SK-N-SH (cell line): Measurements from ENCODE around the gene PPP1R15A. TPM values are rescaled to one million over a fixed set of nuclear protein-coding genes. Genes with fewer than 3 reads are reported as not detected.
A peak's percentile ranks its signal among the peaks of the same experiment; 100 is the strongest.

Source experiments
- CTCF ChIA-PET: fragments of 300-600, 350-600 bp; formaldehyde crosslinking; extraction: SDS; loops from one replicate; lab custom pipeline; 2021; lab: Yijun Ruan, JAX
- POLR2A ChIA-PET: fragments of 350-600 bp; sonication (Branson Sonifier 250); formaldehyde crosslinking; extraction: SDS; loops from one replicate; lab custom pipeline; 2020; ENCODE audit warnings: antibody characterized with exemption, inconsistent platforms; lab: Yijun Ruan, JAX
- DNase-seq: peaks from one replicate; pipeline ENCODE4 v3.0.0; 2012
- H2AFZ ChIP-seq: fragments of 200-600 bp; sonication (generic); 2 replicates; pipeline ENCODE4 v1.8.1; 2016; ENCODE audit warnings: antibody characterized with exemption, mild to moderate bottlenecking, low read depth
- H3F3A ChIP-seq: fragments of 200-600 bp; sonication (generic); replicated peaks from 2 replicates; pipeline ENCODE3; 2016; ENCODE audit warnings: antibody characterized with exemption, mild to moderate bottlenecking; ENCODE audit not compliant: insufficient read depth
- H3K27ac ChIP-seq, 2 experiments: fragments of 200-500 bp in 1 of 2; fragments of 200-600 bp in 1 of 2; sonication (Bioruptor generic) in 1 of 2; sonication (generic), shearing (Covaris generic) in 1 of 2; 2 replicates each; pipeline versions ENCODE4 v1.5.1 to v1.6.1; 2014 to 2016; ENCODE audit warnings: low read depth in 2 of 2, inconsistent platforms in 1 of 2, low read length in 1 of 2, mild to moderate bottlenecking in 1 of 2, mixed read lengths in 1 of 2
- H3K27me3 ChIP-seq: fragments of 200-600 bp; sonication (generic), shearing (Covaris generic); 2 replicates; pipeline ENCODE4 v1.6.1; 2016; ENCODE audit warnings: mixed run types; ENCODE audit not compliant: insufficient read depth
- H3K36me3 ChIP-seq, 2 experiments: fragments of 200-500 bp in 1 of 2; fragments of 200-600 bp in 1 of 2; sonication (Bioruptor generic) in 1 of 2; sonication (generic) in 1 of 2; replicated peaks in 1 of 2; 2 replicates each; pipeline versions ENCODE3 to v1.5.1; 2014 to 2016; ENCODE audit warnings: low read length in 1 of 2, mild to moderate bottlenecking in 1 of 2; ENCODE audit not compliant: insufficient read depth in 2 of 2, control insufficient read depth in 1 of 2
- H3K4me1 ChIP-seq, 2 experiments: fragments of 200-500 bp in 1 of 2; fragments of 200-600 bp in 1 of 2; sonication (Bioruptor generic) in 1 of 2; sonication (generic), shearing (Covaris generic) in 1 of 2; 2 replicates each; pipeline versions ENCODE4 v1.5.1 to v1.6.1; 2014 to 2016; ENCODE audit warnings: low read depth in 1 of 2, low read length in 1 of 2, mixed run types in 1 of 2; ENCODE audit not compliant: insufficient read depth in 2 of 2, control insufficient read depth in 1 of 2
- H3K4me2 ChIP-seq: fragments of 200-600 bp; sonication (generic), shearing (Covaris generic); 2 replicates; pipeline ENCODE4 v1.6.1; 2017; ENCODE audit warnings: mixed run types
- H3K4me3 ChIP-seq, 2 experiments: fragments of 200-500 bp in 1 of 2; fragments of 200-600 bp in 1 of 2; sonication (Bioruptor generic) in 1 of 2; sonication (generic), shearing (Covaris generic) in 1 of 2; 2 replicates each; pipeline versions ENCODE4 v1.5.1 to v1.8.1; 2014 to 2016; ENCODE audit warnings: low read depth in 2 of 2, inconsistent platforms in 1 of 2, low read length in 1 of 2, mild to moderate bottlenecking in 1 of 2, mixed read lengths in 1 of 2, moderate library complexity in 1 of 2
- H3K79me2 ChIP-seq: fragments of 200-600 bp; sonication (generic); 2 replicates; pipeline ENCODE4 v1.8.1; 2017; ENCODE audit warnings: mild to moderate bottlenecking; ENCODE audit not compliant: insufficient read depth
- H3K9ac ChIP-seq: fragments of 200-600 bp; sonication (generic); 2 replicates; pipeline ENCODE4 v1.6.1; 2017; ENCODE audit warnings: mixed run types
- H3K9me2 ChIP-seq: fragments of 200-600 bp; sonication (generic); 2 replicates; pipeline ENCODE4 v1.6.1; 2017; ENCODE audit warnings: mixed run types
- H3K9me3 ChIP-seq: fragments of 200-600 bp; sonication (generic); 2 replicates; pipeline ENCODE4 v1.6.1; 2017; ENCODE audit warnings: mixed run types, mild to moderate bottlenecking, moderate library complexity
- H4K20me1 ChIP-seq: fragments of 200-600 bp; sonication (generic); 2 replicates; pipeline ENCODE4 v1.6.1; 2017; ENCODE audit warnings: mild to moderate bottlenecking, mixed run types; ENCODE audit not compliant: insufficient read depth
- CHD2 ChIP-seq: fragments of 150-350 bp; IDR thresholded peaks from 2 replicates; pipeline ENCODE4 v1.6.1; 2018; ENCODE audit warnings: low read length; ENCODE audit not compliant: partially characterized antibody
- EP300 ChIP-seq, 2 experiments: IDR thresholded peaks; 2 replicates each; pipeline versions ENCODE4 v1.4.0 to v1.6.1; 2012; ENCODE audit warnings: borderline replicate concordance in 1 of 2, low read depth in 1 of 2, low read length in 1 of 2
- FOXM1 ChIP-seq: IDR thresholded peaks from 2 replicates; pipeline ENCODE4 v1.4.0; 2012; ENCODE audit warnings: low read depth, mild to moderate bottlenecking
- MXI1 ChIP-seq: IDR thresholded peaks from 2 replicates; pipeline ENCODE4 v1.6.1; 2012; ENCODE audit warnings: mild to moderate bottlenecking, low read depth, low read length, improper control_type of control experiment
- NRF1 ChIP-seq: IDR thresholded peaks from 2 replicates; pipeline ENCODE4 v1.6.1; 2012; ENCODE audit warnings: low read depth, mild to moderate bottlenecking, low read length
- POLR2AphosphoS5 ChIP-seq: IDR thresholded peaks from 2 replicates; pipeline ENCODE4 v1.6.1; 2012; ENCODE audit warnings: low read depth, low read length
- RAD21 ChIP-seq: IDR thresholded peaks from 2 replicates; pipeline ENCODE4 v1.6.1; 2012; ENCODE audit warnings: mild to moderate bottlenecking, low read length
- RFX5 ChIP-seq: IDR thresholded peaks from 2 replicates; pipeline ENCODE4 v1.6.1; 2012; ENCODE audit warnings: mild to moderate bottlenecking, improper control_type of control experiment, low read length
- RXRA ChIP-seq: IDR thresholded peaks from 2 replicates; pipeline ENCODE4 v1.4.0; 2012; ENCODE audit warnings: low read depth, mild to moderate bottlenecking, borderline replicate concordance
- TCF12 ChIP-seq: IDR thresholded peaks from 2 replicates; pipeline ENCODE4 v1.4.0; 2012
- YY1 ChIP-seq: IDR thresholded peaks from 2 replicates; pipeline ENCODE4 v1.4.0; 2012; ENCODE audit warnings: low read depth, mild to moderate bottlenecking
- WGBS: methylation state at CpG from one replicate; pipeline ENCODE4 v1.1.6; 2017; ENCODE audit warnings: low lambda C conversion rate; 5-methylcytosine and 5-hydroxymethylcytosine counted together
- polyA plus RNA-seq, 3 experiments: library from polyadenylated mRNA; depleted of rRNA; stranded (reverse); fragments of >200 nt; gene quantifications; 2 replicates each; pipeline ENCODE4 v1.2.3, GENCODE V29; 2012
- TF ChIP-seq, protein P1 (sequence below): IDR thresholded peaks from 2 replicates; pipeline ENCODE4 v1.6.1; 2012; ENCODE audit warnings: mild to moderate bottlenecking, low read depth, low read length, moderate library complexity
- TF ChIP-seq, protein P2 (sequence below): IDR thresholded peaks from 2 replicates; pipeline ENCODE4 v1.4.0; 2012; ENCODE audit warnings: low read depth
- TF ChIP-seq, protein P3 (sequence below): fragments of 150-350 bp; IDR thresholded peaks from 2 replicates; pipeline ENCODE4 v1.6.1; 2016; ENCODE audit warnings: mild to moderate bottlenecking, low read depth, low read length
- TF ChIP-seq, protein P4 (sequence below): fragments of 200-600 bp; sonication (generic); IDR thresholded peaks from 2 replicates; pipeline ENCODE4 v1.6.1; 2017; ENCODE audit warnings: antibody characterized with exemption, mild to moderate bottlenecking, moderate library complexity

Gene PPP1R15A
- polyA plus RNA-seq, 1 of the 3 experiments (the other 2 are of a cell fraction): 73.7 TPM

DNA sequence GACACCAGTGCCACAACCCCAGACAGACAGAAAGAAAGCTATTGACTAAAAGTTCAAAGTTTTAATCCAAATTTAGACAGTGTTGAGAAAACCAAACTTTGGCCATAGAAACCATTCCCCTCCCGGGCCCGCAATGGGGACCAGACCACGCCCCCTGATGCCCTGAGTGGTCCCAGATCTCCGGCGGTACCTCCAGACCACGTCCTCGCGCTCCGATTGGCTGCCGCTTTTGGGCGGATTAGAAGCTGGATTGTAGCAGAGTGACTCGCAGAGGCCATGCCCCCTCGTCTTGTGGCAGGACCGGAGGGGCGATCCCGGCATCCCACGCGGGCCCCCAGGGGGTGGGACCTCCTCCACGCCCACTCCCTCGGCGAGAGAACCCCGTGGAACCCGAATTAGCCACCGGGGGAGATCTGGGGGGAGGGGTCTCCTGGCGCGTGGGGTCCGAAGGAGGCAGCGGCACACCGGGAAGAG lies 35.1 kb upstream of the PPP1R15A start:
- H2AFZ ChIP-seq: peak overlapping the region; percentile 96
- H3K9ac ChIP-seq: peak overlapping the region; percentile 69
- WGBS: 0% methylated on average over 2 of the region's 29 CpGs

DNA sequence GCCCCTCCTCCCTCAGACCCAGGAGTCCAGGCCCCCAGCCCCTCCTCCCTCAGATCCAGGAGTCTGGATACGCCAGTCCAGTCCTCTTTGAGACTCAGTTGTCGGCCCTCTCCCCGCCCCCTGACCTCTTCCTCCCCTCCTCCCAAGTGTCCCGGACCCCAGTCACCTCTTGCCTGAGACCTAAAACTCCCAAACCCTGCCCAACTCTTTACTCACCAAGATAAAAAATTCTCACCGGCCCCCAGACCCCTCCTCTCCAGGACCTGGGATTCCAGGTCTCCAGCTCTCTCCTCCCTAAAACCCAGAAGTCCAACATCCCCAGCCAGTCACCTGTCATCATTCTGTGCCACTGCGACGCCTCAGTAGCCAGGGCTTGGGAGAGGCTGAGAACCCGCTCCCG lies 34.5 kb upstream of the PPP1R15A start:
- no peak for DNase-seq
- Histone ChIP-seq H4K20me1 (no peaks in the 10 kb centered on the region), H3F3A (peaks cover 21% of the 10 kb centered on the region), H3K79me2 (no peaks in the 10 kb centered on the region), H3K9me2 (no peaks in the 10 kb centered on the region), H3K36me3 (no peaks in the 10 kb centered on the region), H3K27me3 (no peaks in the 10 kb centered on the region), H3K9me3 (no peaks in the 10 kb centered on the region), H3K4me2 (peak overlapping the region; percentile 90), H2AFZ (no peak overlapping the region), H3K27ac (peak overlapping the region in 1 of 2 experiments; percentile 89; a peak in 3 of 4 replicates), H3K4me3 (peak overlapping the region; percentile 63 to 71), H3K4me1 (peaks cover 0 to 12% of the 10 kb centered on the region in 2 experiments; a peak in 1 of 4 replicates), H3K9ac (peak overlapping the region; percentile 69)
- 77% methylated on average over 9 of the region's 9 CpGs for WGBS
- ChIA-PET CTCF (interaction anchor here (1.2 to 15.2 kb wide), 8 partner anchors 28 to 192 kb away, joined by 3 to 457 read pairs (median 10); partner anchors contain the start of genes CA11 and FGF21), POLR2A (interaction anchor here (0.7 kb wide), 1 partner anchor 42 kb away, joined by 5 read pairs; no protein-coding TSS in a partner anchor)
- TF ChIP-seq, protein P1, sequence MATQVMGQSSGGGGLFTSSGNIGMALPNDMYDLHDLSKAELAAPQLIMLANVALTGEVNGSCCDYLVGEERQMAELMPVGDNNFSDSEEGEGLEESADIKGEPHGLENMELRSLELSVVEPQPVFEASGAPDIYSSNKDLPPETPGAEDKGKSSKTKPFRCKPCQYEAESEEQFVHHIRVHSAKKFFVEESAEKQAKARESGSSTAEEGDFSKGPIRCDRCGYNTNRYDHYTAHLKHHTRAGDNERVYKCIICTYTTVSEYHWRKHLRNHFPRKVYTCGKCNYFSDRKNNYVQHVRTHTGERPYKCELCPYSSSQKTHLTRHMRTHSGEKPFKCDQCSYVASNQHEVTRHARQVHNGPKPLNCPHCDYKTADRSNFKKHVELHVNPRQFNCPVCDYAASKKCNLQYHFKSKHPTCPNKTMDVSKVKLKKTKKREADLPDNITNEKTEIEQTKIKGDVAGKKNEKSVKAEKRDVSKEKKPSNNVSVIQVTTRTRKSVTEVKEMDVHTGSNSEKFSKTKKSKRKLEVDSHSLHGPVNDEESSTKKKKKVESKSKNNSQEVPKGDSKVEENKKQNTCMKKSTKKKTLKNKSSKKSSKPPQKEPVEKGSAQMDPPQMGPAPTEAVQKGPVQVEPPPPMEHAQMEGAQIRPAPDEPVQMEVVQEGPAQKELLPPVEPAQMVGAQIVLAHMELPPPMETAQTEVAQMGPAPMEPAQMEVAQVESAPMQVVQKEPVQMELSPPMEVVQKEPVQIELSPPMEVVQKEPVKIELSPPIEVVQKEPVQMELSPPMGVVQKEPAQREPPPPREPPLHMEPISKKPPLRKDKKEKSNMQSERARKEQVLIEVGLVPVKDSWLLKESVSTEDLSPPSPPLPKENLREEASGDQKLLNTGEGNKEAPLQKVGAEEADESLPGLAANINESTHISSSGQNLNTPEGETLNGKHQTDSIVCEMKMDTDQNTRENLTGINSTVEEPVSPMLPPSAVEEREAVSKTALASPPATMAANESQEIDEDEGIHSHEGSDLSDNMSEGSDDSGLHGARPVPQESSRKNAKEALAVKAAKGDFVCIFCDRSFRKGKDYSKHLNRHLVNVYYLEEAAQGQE: no peak
- TF ChIP-seq NRF1 (no peak), MXI1 (no peak), EP300 (IDR thresholded peaks at IDR 0.05; ENCODE audit: borderline replicate concordance in 1 of 2, low read depth in 1 of 2, low read length in 1 of 2) (no peak), RAD21 (no peak), YY1 (no peak), FOXM1 (no peak), RXRA (no peak), CHD2 (no peak), TCF12 (no peak)
- TF ChIP-seq, protein P2, sequence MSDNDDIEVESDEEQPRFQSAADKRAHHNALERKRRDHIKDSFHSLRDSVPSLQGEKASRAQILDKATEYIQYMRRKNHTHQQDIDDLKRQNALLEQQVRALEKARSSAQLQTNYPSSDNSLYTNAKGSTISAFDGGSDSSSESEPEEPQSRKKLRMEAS: no peak
- TF ChIP-seq, protein P3, sequence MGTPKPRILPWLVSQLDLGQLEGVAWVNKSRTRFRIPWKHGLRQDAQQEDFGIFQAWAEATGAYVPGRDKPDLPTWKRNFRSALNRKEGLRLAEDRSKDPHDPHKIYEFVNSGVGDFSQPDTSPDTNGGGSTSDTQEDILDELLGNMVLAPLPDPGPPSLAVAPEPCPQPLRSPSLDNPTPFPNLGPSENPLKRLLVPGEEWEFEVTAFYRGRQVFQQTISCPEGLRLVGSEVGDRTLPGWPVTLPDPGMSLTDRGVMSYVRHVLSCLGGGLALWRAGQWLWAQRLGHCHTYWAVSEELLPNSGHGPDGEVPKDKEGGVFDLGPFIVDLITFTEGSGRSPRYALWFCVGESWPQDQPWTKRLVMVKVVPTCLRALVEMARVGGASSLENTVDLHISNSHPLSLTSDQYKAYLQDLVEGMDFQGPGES: no peak

More for the DNA sequence above, 35.1 kb upstream of the PPP1R15A start:
- no peaks in the 10 kb centered on the region for H3K79me2 ChIP-seq
- H3F3A ChIP-seq: peaks cover 21% of the 10 kb centered on the region
- H3K4me1 ChIP-seq: peaks cover 0 to 12% of the 10 kb centered on the region in 2 experiments; a peak in 1 of 4 replicates
- no peaks in the 10 kb centered on the region for H3K9me2 ChIP-seq
- H3K4me3 ChIP-seq: peak overlapping the region; percentile 63 to 71
- no peaks in the 10 kb centered on the region for H4K20me1 ChIP-seq
- ChIA-PET POLR2A (interaction anchor here (0.6 to 1.5 kb wide), 3 partner anchors 40 to 134 kb away, joined by 3 to 5 read pairs (median 4); no protein-coding TSS in a partner anchor), CTCF (interaction anchor here (1.2 to 15.2 kb wide), 10 partner anchors 8 to 191 kb away, joined by 4 to 457 read pairs (median 9); partner anchors contain the start of genes CA11 and FGF21)
- H3K27ac ChIP-seq: peak overlapping the region; percentile 83 to 89
- DNase-seq: peak; percentile 95
- no peaks in the 10 kb centered on the region for H3K27me3 ChIP-seq
- TF ChIP-seq POLR2AphosphoS5 (peak; percentile 67; the same call in 1 of the 2 replicates), MXI1 (peak; percentile 86), RFX5 (0 out of 2 replicates have a peak, but pooled peaks have one; percentile 68), FOXM1 (no peak)
- TF ChIP-seq, protein P2: peak; percentile 70
- TF ChIP-seq, protein P4, sequence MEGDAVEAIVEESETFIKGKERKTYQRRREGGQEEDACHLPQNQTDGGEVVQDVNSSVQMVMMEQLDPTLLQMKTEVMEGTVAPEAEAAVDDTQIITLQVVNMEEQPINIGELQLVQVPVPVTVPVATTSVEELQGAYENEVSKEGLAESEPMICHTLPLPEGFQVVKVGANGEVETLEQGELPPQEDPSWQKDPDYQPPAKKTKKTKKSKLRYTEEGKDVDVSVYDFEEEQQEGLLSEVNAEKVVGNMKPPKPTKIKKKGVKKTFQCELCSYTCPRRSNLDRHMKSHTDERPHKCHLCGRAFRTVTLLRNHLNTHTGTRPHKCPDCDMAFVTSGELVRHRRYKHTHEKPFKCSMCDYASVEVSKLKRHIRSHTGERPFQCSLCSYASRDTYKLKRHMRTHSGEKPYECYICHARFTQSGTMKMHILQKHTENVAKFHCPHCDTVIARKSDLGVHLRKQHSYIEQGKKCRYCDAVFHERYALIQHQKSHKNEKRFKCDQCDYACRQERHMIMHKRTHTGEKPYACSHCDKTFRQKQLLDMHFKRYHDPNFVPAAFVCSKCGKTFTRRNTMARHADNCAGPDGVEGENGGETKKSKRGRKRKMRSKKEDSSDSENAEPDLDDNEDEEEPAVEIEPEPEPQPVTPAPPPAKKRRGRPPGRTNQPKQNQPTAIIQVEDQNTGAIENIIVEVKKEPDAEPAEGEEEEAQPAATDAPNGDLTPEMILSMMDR: no peak
- H3K9me3 ChIP-seq: no peaks in the 10 kb centered on the region
- peak overlapping the region; percentile 90 for H3K4me2 ChIP-seq
- no peaks in the 10 kb centered on the region for H3K36me3 ChIP-seq
